NCI-H1694 (cell line): ENCODE results near the gene SIK2.
A peak's percentile ranks its signal among the peaks of the same experiment; 100 is the strongest.

Experiments
- DNase-seq: peaks from one replicate; lab custom pipeline; 2025; lab: John Stamatoyannopoulos, UW

SIK2 gene

DNA sequence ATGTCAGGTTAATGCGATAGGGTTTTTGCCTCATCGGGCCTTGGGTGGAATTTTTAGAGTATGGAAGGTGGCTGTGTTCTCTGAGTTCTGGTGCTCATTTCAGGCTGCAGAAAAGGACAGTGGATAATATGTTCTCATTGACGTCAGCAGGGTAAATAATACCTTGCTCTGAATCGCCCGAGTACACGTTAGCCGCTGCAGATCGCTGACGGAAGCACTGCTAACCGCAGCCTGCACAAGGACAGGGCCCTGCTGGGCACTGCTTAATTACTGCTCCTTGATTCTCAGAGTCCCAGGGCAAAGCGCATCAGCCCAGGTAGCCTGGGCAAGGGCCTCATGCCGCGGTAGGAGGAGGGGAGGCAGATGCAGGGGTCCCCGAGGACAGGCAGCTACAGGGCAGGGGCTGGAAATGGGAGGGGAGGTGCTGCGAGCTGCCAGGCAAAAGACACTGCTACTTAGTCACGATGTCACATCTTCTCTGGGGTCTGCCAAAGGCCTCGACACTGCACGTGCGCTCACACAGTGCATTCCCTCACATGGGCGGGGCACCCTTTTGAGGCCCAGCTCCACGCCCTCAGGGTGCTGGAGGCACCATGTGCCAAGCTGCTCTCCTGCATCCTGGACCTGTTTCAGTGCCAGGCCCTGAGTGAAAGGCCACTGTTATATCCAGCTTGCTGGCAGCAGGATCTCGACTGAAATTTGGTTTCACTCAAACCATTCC is 128.8 kb downstream of the SIK2 start:
- no peak for DNase-seq

DNA sequence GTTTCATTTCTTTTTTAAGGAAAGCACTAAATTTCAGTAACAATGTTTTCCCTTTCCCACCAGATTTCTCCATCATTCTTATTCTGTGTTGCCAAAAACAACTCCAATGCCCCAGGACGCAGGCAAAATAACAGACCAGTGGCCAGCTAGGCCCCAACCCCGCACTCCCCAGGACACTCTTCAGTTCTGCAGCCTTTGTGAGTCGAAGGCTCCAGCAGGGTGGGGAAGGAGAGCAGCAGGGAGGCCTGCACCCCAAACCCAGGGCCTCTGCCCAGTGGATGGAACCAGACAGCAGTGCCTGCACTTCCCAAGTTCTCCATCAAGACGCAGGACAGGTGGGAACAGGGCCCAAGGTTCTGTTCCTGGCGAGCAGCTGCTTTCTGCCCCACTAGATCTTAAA is 129.6 kb downstream of the SIK2 start:
- DNase-seq: no peak

DNA sequence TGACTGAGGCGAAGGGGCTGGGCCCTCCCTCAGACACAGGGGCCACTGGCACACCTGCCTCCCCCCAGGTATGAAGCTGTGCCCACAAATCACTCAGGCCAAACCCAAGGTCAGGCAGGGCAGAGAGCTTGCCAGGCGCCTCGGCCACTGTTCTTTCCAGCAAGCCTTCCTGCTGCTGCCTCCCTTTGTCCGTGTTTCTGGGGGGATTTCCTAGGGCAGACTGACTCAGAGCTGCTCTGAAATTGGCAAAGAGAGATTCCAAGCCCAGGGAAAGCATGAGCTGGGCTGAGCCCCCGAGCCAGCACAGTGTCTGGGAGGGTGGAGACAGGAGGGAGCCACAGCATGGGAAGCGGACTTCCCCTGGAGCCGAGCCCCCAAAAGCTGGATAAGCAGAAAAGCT is 130.8 kb downstream of the SIK2 start:
- DNase-seq: no peak

DNA sequence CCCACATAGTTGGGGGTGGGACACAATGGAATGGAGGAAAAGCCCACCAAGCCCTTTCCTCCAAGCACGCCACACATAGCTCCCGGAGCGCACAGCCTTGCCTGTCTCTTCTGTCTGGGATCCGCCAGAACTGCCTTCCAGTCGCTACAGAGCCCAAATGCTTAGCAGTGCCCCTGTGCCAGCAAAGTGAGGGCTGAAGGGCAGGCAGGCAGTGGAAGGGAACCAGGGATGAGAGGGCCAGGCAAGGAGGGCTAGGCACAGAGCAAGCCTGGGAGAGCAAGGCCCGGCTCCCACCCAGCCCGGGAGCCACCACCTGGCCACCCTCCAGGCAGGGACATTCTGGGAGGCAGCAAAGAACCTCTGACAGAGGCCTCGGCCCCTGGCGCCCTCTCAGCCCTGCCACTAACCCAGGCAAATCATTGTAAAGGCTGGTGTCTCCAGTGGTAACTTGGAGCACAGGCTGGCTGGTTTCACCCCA is 131.4 kb downstream of the SIK2 start:
- no peak for DNase-seq

DNA sequence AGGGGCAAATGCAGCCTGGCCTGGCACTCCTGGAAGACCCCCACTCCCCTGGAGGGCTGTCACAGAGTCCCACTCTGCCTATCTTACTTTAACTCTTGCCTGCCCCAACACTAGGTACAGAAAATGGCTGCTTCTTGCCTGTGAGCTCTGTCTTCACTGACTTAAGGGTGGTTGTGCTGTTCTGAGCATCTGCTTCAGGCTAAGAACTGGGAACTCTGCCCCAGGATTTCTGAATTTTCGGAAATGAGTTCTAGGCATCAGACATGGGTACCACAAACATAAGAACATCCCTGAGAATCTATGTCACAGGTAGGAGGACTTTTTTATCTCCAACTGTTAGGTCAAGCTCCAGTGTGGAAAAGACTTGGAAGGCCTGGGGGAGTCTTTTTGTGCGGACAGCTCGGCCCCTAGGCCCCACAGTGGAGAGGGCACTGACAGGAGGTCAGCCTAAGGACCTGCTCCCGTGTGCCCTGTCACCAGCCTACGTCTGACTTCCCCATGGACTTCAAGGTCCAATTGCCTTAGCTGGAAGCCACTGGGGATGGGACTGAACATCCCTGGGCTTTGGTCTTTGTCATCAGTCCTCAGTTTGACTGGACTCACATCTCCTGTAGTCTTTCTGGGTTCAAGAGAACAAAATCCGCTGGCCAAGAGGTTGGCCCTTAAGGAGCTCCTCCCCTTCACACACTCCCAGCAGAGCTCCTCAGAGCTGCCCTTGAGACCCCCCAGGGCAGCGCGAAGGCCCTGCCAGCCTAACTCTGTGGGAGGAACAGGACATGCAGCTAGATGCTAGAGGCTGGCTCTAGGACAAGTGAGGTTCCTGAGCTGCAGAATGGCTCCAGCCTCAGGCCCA is 132.1 kb downstream of the SIK2 start:
- DNase-seq: no peak

DNA sequence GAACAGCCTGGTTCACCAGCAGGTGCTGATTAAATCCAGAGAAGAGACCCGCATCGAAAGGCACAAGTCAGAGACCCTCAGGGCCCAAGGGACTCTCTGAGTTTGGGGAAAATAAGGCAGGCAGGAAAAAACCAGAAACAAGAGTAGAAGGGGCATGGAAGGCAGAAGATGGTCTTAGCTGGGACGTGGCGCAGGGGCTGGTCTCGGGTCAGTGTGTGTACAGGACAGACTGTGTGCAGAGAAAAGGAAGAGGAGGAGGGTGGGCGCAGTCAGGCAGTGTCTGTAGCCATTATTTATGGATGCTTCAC is 132.7 kb downstream of the SIK2 start:
- no peak for DNase-seq

DNA sequence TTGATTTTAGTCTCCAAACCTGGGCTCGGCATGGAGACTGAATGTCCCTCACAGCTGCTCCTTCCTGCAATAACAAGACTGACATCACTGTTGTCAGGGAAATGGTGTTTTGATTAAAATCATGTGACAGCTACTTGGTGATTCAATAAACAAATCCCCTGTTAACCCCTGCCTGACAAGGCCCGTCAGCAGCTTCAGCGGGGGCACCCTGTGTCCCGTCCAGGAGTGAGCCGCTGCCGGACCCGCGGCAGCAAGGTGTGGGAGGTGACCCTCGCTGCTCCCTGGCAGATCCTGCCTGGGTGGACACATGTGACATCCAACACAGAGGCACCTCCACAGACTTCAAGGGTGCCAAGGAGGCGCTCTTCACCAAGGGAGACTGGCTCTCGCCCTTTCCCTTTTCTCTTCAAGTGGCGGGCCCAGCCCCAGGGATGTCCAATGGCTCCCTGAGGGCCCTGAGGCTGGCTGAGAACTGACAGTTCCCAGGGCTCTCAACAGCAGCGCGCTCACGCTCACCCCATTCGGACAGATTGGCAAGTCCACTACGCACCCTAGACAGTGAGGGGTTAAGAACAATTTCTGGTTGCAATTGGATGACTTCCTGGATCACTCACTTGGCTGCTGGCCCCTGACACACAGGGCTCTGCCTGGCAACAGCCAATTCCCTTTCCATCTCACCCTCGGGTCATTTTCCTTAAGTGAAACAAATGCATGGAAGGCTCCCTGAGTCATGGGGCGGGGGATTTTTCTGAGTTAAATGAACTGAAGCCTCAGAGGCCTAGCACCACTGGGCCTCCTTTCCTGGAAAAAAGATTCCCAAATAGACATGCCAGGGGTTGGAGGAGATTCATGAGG is 133.2 kb downstream of the SIK2 start:
- peak; percentile 63 for DNase-seq

DNA sequence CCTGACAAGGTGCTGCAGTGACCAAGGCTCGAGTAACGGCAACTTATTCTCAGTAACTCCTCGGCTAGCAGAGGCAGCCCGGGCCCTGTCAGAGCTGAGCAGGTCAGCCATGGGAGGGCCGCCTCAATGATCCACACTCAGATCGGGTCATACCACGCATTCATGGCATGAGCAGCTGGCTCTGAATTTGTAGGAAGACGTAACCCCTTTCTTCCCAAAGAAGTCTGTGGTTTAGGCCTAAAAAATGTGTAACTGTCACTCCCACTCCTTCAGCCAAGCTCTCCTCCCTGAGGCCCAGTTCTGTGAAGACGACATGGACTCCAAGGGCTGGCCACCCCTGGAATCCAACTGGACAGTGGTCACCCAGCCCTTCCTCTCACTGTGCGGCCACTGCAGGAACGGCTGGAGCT is 133.9 kb downstream of the SIK2 start:
- no peak for DNase-seq

DNA sequence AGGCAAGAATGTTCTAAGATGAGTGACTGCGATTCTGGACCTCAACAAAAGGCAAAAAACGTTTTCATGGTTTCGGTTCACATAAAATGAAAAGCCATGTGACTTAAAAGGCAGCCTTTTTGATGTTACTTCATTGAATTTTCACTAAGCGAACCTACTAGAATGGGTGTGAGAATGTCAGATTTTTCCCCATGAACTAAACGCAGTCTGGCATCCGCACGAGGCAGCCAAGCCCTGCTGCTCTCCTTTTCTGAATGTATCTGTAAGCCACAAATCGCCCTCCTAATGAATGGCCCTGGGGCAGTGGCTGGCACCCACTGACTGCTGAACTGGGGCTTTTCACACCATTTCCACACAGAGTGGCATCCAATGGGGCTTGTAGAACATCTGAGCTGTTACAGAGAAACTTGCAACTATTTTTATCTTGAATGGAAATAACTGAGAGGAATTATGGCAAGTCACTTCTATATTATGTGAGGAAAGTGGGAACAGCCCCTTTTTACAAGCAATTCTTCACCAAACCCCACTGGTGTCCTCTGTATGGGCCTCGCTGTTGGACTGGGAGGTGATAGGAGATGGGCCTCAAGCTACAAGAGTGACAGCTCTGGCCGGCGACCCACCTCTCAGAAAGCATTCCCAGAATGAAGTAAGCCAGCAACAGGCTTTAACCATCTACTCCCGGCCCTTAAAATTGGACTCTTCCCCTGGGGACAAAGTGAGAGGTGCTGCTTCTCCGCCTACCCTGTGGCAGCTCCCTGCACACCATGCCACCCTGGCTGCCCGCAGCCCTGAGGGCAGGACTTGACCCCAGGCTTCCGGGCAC is 134.6 kb downstream of the SIK2 start:
- no peak for DNase-seq

DNA sequence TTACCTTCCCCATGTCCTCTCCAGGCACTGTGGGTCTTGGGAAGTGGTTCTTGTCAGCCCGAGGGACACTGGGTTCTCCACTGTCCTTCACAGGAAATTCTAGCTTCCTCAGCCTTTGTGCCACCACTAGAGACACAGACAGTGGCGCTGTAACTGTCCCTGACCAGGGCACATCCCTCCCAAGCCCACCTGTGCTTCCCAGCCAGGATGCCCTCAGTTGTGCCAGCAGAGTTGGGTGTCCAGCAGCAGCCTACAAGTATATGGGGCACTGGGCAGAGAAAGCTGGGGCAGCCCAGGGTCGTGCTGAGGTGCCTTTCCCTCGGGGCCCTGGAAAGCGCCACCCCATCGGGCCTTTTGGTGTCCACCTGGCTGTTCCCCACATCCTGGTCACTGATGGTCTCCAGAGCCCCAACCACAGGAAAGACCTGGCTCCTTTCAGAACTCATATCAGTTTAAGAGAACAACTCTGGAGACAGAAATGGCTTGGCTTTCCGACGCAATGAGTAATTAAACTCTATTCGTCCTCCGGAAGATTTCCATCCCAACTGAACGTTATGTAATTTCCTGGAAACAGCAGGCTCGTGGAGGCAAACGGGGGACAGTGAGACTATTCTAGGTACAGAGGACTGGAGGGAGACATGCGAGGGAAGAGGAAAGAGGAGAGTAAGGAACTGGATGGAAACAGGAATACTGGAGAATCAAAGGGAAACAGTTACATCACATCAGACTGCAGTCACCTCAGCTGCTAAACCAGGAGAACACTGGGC is 135.4 kb downstream of the SIK2 start:
- no peak for DNase-seq

DNA sequence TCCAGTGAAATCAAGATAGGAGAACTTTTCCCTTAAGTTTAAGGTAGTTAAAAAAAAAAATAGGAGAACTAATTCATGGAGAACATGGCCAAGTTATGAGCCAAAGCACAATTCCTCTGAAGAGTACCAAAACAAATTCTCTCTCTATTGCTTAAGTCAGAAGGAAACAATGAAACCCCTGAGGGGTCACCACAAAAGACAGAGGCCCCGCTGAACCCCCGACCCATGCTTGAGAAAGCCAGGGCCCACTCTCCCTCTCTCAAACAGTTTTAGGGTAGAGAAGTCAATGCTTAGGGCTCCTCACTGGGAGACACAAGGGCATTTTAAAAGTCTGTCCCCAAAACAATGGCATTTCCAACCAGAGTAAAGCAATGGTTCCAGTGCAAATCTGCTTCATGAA is 137.1 kb downstream of the SIK2 start:
- DNase-seq: no peak

DNA sequence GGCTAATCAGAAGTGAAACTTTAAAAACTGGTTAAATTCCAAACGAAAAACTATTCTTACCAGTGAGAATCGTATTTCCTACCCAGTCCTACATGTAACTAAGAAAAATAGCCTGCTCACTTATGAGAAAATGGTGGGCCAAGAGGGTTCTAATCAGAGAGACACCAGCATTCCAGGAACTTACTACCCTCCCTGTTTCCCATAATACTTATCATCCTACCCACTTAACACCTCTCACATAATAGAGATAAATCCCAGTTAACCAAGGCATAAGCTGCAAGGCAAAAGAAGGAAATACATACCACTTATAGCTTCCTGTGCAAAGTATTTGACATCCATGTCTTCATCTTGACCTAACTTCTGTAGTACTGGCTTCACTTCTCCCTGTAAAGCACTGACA is 139.5 kb downstream of the SIK2 start:
- no peak for DNase-seq

DNA sequence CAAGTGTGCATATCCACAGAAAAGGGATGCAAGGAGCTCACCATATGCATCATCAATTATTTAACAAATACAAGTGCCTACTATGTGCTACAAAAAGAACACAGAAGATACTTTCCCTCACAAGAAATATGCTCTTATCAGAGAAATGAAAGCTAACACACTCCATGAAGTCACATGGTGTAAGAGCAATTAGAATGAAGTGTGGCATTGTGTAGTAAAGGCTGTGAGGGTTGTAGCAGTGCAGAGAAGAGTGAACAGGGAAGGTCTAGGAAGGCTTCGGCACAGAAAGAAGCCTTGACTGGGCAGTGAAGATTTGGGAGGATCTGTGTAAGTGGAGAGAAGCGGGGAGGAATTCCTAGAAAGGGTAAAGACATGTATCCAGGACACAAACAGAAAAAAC is 141.5 kb downstream of the SIK2 start:
- DNase-seq: no peak

DNA sequence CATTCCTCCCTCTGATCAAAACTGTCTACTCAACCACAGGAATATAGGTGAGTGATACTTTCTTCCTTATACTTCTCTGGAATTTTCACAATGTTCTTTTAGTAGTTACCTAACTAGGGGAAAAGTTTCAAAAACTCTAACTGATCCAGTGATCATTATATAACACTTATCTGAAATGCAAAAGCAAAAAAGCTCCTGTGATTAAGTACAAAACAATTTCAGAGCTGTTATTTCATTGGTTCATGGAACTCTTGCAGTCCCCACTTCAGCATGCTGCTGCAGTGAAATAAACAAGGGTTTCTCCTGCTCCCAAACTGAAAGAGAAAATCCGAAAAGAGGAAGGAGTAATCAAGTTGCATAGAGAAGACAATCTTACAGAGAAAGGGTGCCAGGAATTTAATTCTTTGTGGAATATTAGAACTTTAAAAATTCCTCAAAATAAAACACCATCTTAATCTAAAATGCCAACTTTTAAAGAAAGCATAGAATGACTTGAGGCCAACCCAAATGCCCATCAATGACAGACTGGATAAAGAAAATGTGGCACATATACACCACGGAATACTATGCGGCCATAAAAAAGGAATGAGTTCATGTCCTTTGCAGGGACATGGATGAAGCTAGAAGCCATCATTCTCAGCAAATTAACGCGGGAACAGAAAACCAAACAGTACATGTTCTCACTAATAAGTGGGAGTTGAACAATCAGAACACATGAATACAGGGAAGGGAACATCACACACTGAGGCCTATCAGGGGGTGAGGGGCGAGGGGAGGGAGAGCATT is 143.7 kb downstream of the SIK2 start:
- DNase-seq: no peak

DNA sequence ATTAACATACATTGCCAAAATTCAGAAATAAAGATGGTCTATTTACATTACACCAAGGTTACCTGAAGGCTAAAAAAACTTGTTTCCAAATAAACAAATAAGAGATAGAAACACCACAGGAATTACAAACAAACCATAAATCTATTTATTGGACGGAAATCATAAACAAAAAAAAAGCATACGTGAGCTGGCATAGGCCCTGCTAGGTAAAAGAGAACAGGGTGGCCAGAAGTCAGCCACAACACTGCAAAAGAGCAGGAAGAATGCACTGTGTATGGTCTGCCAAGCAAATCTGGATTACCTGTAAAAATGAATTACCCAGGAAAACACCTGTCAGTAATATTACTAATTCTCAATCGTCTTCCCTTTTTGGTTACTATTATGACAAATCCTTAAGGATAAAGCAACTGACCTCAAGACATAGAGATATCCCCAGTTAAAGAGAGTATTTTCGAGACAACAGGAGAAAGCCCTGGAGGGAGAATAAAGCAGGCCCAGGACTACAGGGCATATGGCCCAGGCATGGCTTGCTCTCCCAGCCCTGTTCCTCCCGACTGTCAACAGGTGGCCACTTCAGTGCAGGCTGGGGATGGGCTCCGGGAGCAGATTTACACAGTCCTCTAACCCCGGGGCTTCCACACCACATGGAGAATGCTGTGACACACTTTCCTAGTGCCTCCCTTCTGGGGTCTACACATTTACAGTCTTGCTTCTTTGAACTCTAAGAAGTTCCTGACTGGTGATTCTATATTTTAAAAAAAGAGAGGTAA is 146.0 kb downstream of the SIK2 start:
- no peak for DNase-seq

DNA sequence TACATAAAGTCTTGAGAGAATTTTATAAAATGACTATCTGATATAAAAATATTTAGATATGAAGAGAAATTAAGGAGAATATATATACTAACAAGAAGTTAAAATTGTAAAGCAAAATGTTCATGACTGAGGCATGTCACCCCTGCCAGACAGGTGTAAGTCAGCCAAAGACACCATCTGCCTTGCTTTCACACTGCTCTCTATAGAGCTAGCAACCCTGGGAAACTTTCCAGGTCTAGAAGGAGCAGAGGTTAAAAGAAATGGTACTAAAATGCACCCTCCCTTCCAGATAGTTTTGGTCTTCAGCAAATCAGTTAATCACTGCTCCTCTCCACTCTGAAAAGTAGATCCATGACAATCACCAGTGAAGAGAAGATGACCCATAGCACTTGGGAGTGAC is 147.4 kb downstream of the SIK2 start:
- no peak for DNase-seq

DNA sequence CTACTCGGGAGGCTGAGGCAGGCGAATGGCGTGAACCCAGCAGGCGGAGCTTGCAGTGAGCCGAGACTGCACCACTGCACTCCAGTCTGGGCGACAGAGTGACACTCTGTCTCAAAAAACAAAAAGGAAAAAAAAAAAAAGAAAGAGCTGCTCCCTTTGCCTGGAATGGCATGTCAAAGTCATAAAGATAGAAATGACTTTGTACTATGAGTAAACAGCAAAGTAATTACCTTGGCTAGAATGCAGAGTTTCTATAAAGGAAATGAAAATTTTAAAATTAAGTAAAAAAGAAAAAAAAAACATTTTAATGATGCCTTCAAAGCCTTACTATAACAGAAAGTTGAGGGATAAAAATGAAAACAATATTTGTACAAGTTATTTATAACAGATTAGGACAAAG is 153.8 kb downstream of the SIK2 start:
- no peak for DNase-seq

DNA sequence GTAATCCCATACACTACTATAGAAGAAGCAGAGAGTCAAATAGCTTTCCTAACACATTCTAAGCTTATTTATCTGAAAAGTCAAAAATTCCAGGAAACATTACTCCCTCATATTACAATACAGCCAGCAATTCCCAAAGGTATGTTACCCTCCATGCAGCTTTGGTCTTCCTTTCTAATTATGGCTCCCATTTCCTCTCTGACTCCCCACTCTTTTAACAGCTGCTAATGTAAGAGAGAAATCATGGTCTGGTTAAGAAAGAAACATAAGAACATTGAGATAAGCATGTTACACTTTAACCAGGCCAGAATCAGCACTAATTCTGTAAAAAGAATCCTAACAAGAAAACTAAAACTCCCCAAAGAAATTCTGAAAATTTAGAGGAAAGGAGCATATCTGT is 157.1 kb downstream of the SIK2 start:
- no peak for DNase-seq

DNA sequence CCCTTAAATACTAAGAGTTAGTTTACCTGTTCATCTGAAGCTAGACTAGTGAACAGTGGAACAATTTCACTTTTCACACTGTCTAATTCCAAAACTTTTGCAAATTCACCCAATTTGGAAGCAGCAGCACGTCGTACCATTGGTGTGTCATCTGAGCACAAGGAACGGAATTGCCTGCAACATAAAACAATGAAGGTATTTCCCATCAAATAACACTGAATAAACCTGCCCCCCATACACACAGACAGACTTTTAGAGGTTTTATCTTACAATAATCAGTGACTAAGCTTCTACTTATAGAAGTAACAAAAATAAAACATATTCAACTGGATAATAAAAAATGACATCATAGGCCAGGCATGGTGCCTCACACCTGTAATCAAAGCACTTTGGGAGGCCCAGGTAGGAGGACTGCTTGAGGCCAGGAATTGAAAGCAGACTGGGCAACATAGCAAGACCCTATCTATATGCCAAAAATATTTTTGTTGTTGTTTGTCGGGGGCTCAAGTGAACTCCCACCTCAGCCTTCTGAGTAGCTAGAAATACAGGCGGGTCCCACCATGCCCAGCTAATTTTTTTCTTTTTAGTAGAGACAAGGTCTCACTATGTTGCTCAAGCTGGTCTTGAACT is 157.6 kb downstream of the SIK2 start:
- no peak for DNase-seq
